Activated T-helper 9 cell treated with anti-CD3 and anti-CD28 coated beads, Interleukin-2, amount 50 U/mL, for 16 hours (primary cell): ENCODE results near the gene MKNK1.
A peak's percentile ranks its signal among the peaks of the same experiment; 100 is the strongest.

Experiments
- DNase-seq: peaks from one replicate; pipeline ENCODE4 v3.0.0-alpha.2; 2020; ENCODE audit warnings: low read depth

The MKNK1 gene

GRCh38 chr1:46522184-46522968 lies 81.7 kb downstream of the MKNK1 start:
- DNase-seq = peak; percentile 10

GRCh38 chr1:46521414-46521813 lies 82.7 kb downstream of the MKNK1 start:
- no peak for DNase-seq

- DNase-seq = no peak
Measured at GRCh38 chr1:46520063-46520911, 83.8 kb downstream of the MKNK1 start.

GRCh38 chr1:46519209-46519608 lies 84.9 kb downstream of the MKNK1 start:
- DNase-seq = no peak

- DNase-seq = no peak
Measured at GRCh38 chr1:46517932-46518498, 86.1 kb downstream of the MKNK1 start.

- DNase-seq = no peak
Measured at GRCh38 chr1:46517010-46517600, 87.0 kb downstream of the MKNK1 start.

- DNase-seq = no peak
Measured at GRCh38 chr1:46516200-46516950, 87.7 kb downstream of the MKNK1 start.

GRCh38 chr1:46515576-46515975 lies 88.5 kb downstream of the MKNK1 start:
- no peak for DNase-seq

- no peak for DNase-seq
Measured at GRCh38 chr1:46513536-46513935, 90.5 kb downstream of the MKNK1 start.

GRCh38 chr1:46512792-46513190 lies 91.3 kb downstream of the MKNK1 start:
- no peak for DNase-seq

- DNase-seq = no peak
Measured at GRCh38 chr1:46512135-46512791, 91.8 kb downstream of the MKNK1 start.

- no peak for DNase-seq
Measured at GRCh38 chr1:46510998-46511365, 93.1 kb downstream of the MKNK1 start.

- no peak for DNase-seq
Measured at GRCh38 chr1:46510341-46510997, 93.6 kb downstream of the MKNK1 start.

GRCh38 chr1:46508757-46509156 lies 95.3 kb downstream of the MKNK1 start:
- no peak for DNase-seq
